ENCODE measurements around the gene HAPLN3. TPM values are rescaled to one million over a fixed set of nuclear protein-coding genes. Genes with fewer than 3 reads are reported as not detected.

The HAPLN3 gene
- total RNA-seq, 1 donor, result 18.8 TPM

GRCh38 chr15:88901508-88902220, 6.3 kb upstream of the HAPLN3 start:
- Histone ChIP-seq H2AFZ (ENCODE audit: low read length) (no peak overlapping the region), H3K36me3 (ENCODE audit: insufficient read depth, low read length) (peaks cover 77% of the 10 kb centered on the region), H3K79me2 (ENCODE audit: insufficient read depth, low read length) (peaks cover 23% of the 10 kb centered on the region), H4K20me1 (ENCODE audit: insufficient read depth, low read length) (peaks cover 41% of the 10 kb centered on the region), H3K4me1 (ENCODE audit: insufficient read depth, low read length) (peaks cover 27% of the 10 kb centered on the region), H3K4me3 (ENCODE audit: insufficient read depth, low read length) (no peak overlapping the region), H3K27me3 (ENCODE audit: insufficient read depth, low read length) (no peaks in the 10 kb centered on the region), H3K4me2 (ENCODE audit: insufficient read depth, low read length) (no peak overlapping the region), H3K9me3 (ENCODE audit: low read depth, low read length) (no peaks in the 10 kb centered on the region), H3K27ac (ENCODE audit: low read depth, low read length) (peak overlapping the region; percentile 74)
- DNase-seq (ENCODE audit: insufficient read length, low spot score, missing footprints), result peak; percentile 50
- TF ChIP-seq CTCF (IDR thresholded peaks at IDR 0.05; ENCODE audit: extremely low read depth, low read depth, low read length), result no peak

- H3K79me2 ChIP-seq (ENCODE audit: insufficient read depth, low read length), result peaks cover 20% of the 10 kb centered on the region
- peak overlapping the region; percentile 74 for H3K27ac ChIP-seq (ENCODE audit: low read depth, low read length)
- H2AFZ ChIP-seq (ENCODE audit: low read length), result no peak overlapping the region
- no peak for TF ChIP-seq CTCF (IDR thresholded peaks at IDR 0.05; ENCODE audit: extremely low read depth, low read depth, low read length)
- no peaks in the 10 kb centered on the region for H3K9me3 ChIP-seq (ENCODE audit: low read depth, low read length)
- H4K20me1 ChIP-seq (ENCODE audit: insufficient read depth, low read length), result peaks cover 34% of the 10 kb centered on the region
- H3K4me2 ChIP-seq (ENCODE audit: insufficient read depth, low read length), result no peak overlapping the region
- DNase-seq (ENCODE audit: insufficient read length, low spot score, missing footprints), result no peak
- no peaks in the 10 kb centered on the region for H3K27me3 ChIP-seq (ENCODE audit: insufficient read depth, low read length)
- H3K4me1 ChIP-seq (ENCODE audit: insufficient read depth, low read length), result peaks cover 27% of the 10 kb centered on the region
- H3K4me3 ChIP-seq (ENCODE audit: insufficient read depth, low read length), result no peak overlapping the region
- peaks cover 70% of the 10 kb centered on the region for H3K36me3 ChIP-seq (ENCODE audit: insufficient read depth, low read length)
These were observed 5.7 kb upstream of the HAPLN3 start for GRCh38 chr15:88900982-88901418.

- H3K4me1 ChIP-seq (ENCODE audit: insufficient read depth, low read length), result peaks cover 30% of the 10 kb centered on the region
- peaks cover 34% of the 10 kb centered on the region for H4K20me1 ChIP-seq (ENCODE audit: insufficient read depth, low read length)
- peaks cover 20% of the 10 kb centered on the region for H3K79me2 ChIP-seq (ENCODE audit: insufficient read depth, low read length)
- peak; percentile 89 for DNase-seq (ENCODE audit: insufficient read length, low spot score, missing footprints)
- H3K27ac ChIP-seq (ENCODE audit: low read depth, low read length), result peak overlapping the region; percentile 74
- no peak overlapping the region for H3K4me3 ChIP-seq (ENCODE audit: insufficient read depth, low read length)
- H2AFZ ChIP-seq (ENCODE audit: low read length), result no peak overlapping the region
- H3K36me3 ChIP-seq (ENCODE audit: insufficient read depth, low read length), result peaks cover 64% of the 10 kb centered on the region
- H3K27me3 ChIP-seq (ENCODE audit: insufficient read depth, low read length), result no peaks in the 10 kb centered on the region
- no peaks in the 10 kb centered on the region for H3K9me3 ChIP-seq (ENCODE audit: low read depth, low read length)
- no peak for TF ChIP-seq CTCF (IDR thresholded peaks at IDR 0.05; ENCODE audit: extremely low read depth, low read depth, low read length)
- no peak overlapping the region for H3K4me2 ChIP-seq (ENCODE audit: insufficient read depth, low read length)
These were observed 5.1 kb upstream of the HAPLN3 start for GRCh38 chr15:88900309-88900981.

- no peak for DNase-seq (ENCODE audit: insufficient read length, low spot score, missing footprints)
- Histone ChIP-seq H3K27me3 (ENCODE audit: insufficient read depth, low read length) (no peaks in the 10 kb centered on the region), H4K20me1 (ENCODE audit: insufficient read depth, low read length) (peaks cover 32% of the 10 kb centered on the region), H3K79me2 (ENCODE audit: insufficient read depth, low read length) (peaks cover 13% of the 10 kb centered on the region), H3K36me3 (ENCODE audit: insufficient read depth, low read length) (peaks cover 54% of the 10 kb centered on the region), H3K4me1 (ENCODE audit: insufficient read depth, low read length) (peaks cover 33% of the 10 kb centered on the region), H2AFZ (ENCODE audit: low read length) (no peak overlapping the region), H3K9me3 (ENCODE audit: low read depth, low read length) (no peaks in the 10 kb centered on the region), H3K27ac (ENCODE audit: low read depth, low read length) (peak overlapping the region; percentile 12), H3K4me3 (ENCODE audit: insufficient read depth, low read length) (no peak overlapping the region), H3K4me2 (ENCODE audit: insufficient read depth, low read length) (no peak overlapping the region)
- TF ChIP-seq CTCF (IDR thresholded peaks at IDR 0.05; ENCODE audit: extremely low read depth, low read depth, low read length), result no peak
These were observed 3.9 kb upstream of the HAPLN3 start for GRCh38 chr15:88899251-88899650.

Data from osteoblast (primary cell).